Retinal pigment epithelial cell (primary cell): Measurements from ENCODE around the gene PLCB1.
"Not testable (repeated sequence)": the region's sequence is repeated elsewhere in the genome, so short reads cannot be mapped to it uniquely, and the experiment has no call there.

Source experiments
- DNase-seq: peaks from one replicate; pipeline ENCODE4 v3.0.0-alpha.2; 2010; ENCODE audit warnings: low read depth
- H3K4me3 ChIP-seq: 2 replicates; pipeline ENCODE4 v1.5.1; 2011; ENCODE audit warnings: mild to moderate bottlenecking, low read length, control low read depth, moderate library complexity
- TF ChIP-seq, protein P1 (sequence below): conservative IDR thresholded peaks from 2 replicates; pipeline ENCODE4 v1.5.1; 2011; ENCODE audit warnings: low read depth, low read length, control low read depth, inconsistent platforms

Gene PLCB1

DNA sequence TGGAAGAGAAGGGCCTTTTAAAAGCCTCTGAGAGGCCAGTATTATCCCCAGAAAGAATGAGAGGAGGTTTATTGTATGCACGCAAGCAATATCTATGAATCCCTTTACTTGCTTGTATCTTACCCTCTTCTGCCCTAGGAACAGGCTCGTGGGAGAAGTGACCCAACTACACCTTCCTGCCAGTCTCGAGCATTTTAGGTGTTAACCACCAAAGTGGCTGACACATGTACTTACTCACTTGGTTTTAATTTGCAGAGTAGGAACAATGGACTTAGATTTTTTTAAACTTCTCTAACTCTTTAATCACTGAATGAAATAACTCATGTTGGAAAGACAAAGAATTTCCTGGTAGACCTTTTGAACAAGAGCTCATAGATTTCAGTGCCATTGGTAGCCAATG is 296.9 kb downstream of the PLCB1 start:
- TF ChIP-seq, protein P1, sequence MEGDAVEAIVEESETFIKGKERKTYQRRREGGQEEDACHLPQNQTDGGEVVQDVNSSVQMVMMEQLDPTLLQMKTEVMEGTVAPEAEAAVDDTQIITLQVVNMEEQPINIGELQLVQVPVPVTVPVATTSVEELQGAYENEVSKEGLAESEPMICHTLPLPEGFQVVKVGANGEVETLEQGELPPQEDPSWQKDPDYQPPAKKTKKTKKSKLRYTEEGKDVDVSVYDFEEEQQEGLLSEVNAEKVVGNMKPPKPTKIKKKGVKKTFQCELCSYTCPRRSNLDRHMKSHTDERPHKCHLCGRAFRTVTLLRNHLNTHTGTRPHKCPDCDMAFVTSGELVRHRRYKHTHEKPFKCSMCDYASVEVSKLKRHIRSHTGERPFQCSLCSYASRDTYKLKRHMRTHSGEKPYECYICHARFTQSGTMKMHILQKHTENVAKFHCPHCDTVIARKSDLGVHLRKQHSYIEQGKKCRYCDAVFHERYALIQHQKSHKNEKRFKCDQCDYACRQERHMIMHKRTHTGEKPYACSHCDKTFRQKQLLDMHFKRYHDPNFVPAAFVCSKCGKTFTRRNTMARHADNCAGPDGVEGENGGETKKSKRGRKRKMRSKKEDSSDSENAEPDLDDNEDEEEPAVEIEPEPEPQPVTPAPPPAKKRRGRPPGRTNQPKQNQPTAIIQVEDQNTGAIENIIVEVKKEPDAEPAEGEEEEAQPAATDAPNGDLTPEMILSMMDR: no peak
- DNase-seq: no peak
- no peak overlapping the region for H3K4me3 ChIP-seq

DNA sequence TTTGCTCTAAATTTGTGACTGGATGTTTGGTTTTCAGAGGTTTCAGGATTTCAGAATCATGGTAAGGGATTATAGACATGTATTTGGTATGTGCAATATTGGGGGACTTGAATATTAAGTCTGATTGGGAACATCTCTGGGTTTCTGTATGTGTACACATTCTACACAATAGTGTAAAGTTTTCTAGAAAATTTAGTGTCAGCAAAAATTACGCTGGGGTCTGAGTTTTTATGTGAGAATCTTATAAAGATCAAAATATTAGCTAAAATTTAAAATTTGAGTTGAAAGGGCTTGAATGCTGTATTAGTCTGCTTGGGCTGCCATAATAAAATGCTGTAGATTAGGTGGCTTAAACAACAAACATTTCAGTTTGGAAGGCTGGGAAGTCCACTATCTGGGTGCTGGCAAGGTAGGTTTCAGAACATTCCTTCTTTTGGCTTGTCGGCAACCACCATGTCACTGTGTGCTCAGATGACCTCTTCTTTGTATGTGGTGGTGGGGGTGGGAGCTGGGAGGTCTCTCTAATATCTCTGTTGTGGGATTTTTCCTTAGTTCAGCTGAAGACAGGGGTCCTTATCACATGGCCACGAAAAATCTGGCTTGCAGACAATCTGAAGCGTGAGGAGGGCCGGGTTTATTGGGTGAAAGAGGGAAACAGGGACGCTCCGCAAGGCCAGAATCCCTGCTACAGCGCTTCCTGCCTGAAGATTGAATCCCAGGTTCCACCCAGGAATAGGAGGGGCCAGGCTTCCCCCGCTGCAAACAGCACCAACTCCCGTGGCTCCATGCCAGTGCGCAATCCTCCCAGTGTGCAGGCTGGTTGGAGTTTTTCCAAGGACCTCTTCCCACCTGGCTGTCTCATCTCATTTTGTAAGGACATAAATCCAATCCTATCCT is 299.7 kb downstream of the PLCB1 start:
- TF ChIP-seq, protein P1: no peak
- no peak overlapping the region for H3K4me3 ChIP-seq
- no peak for DNase-seq

DNA sequence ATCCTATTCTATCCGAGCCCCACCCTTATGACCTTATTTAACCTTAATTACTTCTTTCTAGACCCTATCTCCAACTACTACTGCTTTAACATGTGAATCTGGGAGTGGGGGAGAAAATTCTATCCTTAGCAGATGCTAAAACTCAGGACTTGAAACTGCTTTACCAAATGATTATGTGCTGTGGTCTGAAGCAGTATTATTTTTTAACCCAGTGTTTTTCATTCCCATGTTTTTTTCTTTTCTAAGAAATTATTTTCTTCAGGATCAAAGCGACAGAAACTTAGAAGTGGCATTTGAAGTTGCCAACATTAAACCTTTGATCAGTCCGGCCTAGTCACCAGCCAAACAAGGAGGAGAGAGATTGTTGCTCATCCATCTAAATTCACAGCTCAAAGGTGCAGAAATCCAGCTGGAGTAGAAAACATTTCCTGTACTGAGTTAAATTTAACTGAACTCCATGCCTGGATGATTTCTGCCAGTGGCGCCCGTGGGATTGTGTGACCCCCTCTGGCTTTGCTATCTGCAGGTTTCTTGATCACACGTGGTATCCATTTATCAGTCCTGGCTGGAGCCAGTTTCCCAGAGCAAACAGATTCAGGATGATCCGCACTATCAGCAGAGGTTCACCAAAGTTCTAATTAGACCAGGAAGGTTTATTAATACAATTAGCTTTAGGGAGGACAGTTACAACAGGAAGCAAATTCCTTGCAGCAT is 300.5 kb downstream of the PLCB1 start:
- no peak for DNase-seq
- H3K4me3 ChIP-seq: no peak overlapping the region
- TF ChIP-seq, protein P1: no peak

DNA sequence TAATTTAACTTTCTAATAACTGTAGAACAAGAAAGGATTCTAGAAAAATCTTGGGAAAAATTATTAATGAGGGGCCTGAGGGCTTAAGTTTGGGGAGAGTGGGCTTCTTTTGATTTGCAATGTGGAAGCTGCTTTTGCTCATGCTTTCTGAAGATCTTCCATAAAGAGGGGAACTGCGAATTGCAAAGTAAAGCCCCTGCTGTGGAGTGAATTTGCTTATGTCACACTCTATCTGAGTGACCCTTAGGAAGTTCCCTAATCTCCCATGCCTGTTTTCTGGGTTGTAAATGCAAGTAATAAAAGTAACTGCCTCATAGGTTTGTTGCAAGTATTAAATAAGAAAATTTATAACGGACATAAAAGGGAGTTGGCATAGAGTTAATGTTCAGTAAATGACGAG is 301.2 kb downstream of the PLCB1 start:
- no peak overlapping the region for H3K4me3 ChIP-seq
- DNase-seq: no peak
- TF ChIP-seq, protein P1: no peak

DNA sequence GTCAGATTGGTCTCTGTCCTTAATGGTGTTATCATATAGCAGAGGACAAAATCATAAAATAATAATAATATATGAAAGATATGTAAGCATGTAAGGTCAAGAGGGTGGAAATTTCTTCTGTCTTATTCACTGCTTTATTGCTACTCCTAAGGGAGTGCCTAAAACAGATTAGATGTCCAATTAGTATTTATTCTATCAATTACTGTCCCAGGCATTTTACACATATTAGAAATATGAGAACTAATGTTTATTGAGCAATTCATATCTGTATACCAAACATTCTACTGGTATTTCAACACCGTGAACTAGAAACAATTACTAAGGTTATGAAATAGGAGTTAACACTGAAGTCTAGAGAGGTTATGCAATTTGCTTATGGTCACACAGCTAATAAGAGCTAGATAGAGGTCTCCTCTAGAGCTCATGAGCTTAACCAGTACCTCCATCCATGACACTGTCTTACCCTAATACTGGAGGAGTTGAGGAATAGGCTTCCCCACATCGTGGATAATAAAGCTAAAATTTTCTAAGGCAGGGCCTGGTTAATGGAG is 302.3 kb downstream of the PLCB1 start:
- TF ChIP-seq, protein P1: no peak
- no peak for DNase-seq
- H3K4me3 ChIP-seq: no peak overlapping the region

DNA sequence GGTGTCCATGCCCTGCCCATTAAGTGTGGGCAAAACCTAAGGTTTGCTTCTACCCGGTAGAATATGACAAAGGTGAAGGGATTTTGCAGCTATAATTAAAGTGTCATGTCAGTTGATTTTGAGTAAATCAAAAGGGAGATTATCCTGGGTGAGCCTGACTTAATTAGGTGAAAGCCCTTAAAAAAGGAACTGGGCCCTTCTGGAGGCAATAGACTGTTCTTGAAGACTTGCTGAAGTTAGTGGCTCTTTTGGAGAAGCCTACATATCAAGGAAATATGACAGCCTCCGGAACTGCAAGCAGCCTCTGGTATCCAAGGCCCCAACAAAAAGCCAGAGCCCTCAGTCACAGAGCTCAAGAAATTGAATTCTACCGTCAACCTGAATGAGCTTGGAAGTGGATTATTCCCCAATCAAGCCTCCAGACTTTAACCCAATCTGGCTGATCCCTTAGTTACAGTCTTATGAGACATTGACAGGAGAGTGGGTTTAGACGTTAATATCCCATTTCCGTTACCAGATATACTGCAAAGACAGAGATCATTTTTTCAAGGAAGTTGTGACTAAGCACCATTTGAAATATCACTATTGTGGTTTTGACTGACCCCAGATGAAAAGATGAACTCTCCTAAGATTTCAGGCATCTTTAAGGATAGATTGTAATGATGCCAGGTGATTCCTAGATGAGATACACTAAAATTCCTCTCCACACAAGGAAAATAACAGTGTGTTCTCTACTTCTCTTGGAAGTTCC is 303.4 kb downstream of the PLCB1 start:
- no peak overlapping the region for H3K4me3 ChIP-seq
- TF ChIP-seq, protein P1: no peak
- DNase-seq: no peak

DNA sequence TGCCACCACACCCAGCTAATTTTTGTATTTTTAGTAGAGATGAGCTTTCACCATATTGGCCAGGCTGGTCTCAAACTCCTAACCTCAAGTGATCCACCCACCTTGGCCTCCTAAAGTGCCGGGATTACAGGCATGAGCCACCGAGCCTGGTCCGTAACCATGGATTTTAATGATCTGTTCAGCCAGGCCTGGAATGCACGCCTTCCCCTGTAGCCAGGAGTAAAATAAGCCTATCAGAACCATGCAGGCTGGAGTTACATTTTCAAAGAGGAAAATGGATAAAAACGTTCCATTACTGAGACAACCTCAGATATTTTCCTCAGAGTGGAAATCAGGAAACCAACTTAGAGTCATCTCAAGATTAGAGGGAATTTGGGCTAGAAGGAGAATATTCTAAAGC is 304.9 kb downstream of the PLCB1 start:
- not testable (repeated sequence) for H3K4me3 ChIP-seq, DNase-seq
